K562 (cell line): Measurements from ENCODE around the gene GPR39. TPM values are rescaled to one million over a fixed set of nuclear protein-coding genes. Genes with fewer than 3 reads are reported as not detected.
A peak's percentile ranks its signal among the peaks of the same experiment; 100 is the strongest.

Experiments used
- ARID1B ChIP-seq: fragments of 450-650 bp; IDR thresholded peaks from 2 replicates; pipeline ENCODE4 v1.6.1; 2016; ENCODE audit warnings: antibody characterized with exemption, mild to moderate bottlenecking, inconsistent platforms
- ARID4B ChIP-seq: sonication (generic); formaldehyde crosslinking; IDR thresholded peaks from 2 replicates; pipeline ENCODE4 v1.8.0; 2022; ENCODE audit warnings: mild to moderate bottlenecking, missing genetic modification reagents
- ATF7 ChIP-seq: fragments of 450-650 bp; IDR thresholded peaks from 2 replicates; pipeline ENCODE4 v1.7.1; 2014; ENCODE audit warnings: mild to moderate bottlenecking, moderate library complexity
- CBFA2T3 ChIP-seq: fragments of 450-650 bp; IDR thresholded peaks from 2 replicates; pipeline ENCODE4 v1.6.1; 2017
- CBX2 ChIP-seq: fragments of 200-600 bp; sonication (generic); IDR thresholded peaks from one replicate; pipeline ENCODE4 v1.6.1; 2012; ENCODE audit warnings: mild to moderate bottlenecking, low read length, inconsistent platforms; ENCODE audit not compliant: insufficient read depth, poor library complexity, severe bottlenecking
- CTCF ChIP-seq, 3 experiments: IDR thresholded peaks in 2 of 3; conservative IDR thresholded peaks in 1 of 3; 2 replicates each; pipeline ENCODE4 v1.5.1; 2011 to 2012; ENCODE audit warnings: low read length in 3 of 3, mild to moderate bottlenecking in 3 of 3, control low read depth in 2 of 3, improper control_type of control experiment in 1 of 3, inconsistent platforms in 1 of 3, low read depth in 1 of 3, mixed read lengths in 1 of 3, moderate library complexity in 1 of 3; ENCODE audit not compliant: insufficient read depth in 2 of 3
- ELF1 ChIP-seq: fragments of 200-800 bp; sonication (Bioruptor generic); IDR thresholded peaks from 2 replicates; pipeline ENCODE4 v1.6.1; 2016; ENCODE audit warnings: missing genetic modification characterization, missing compliant biosample characterization
- KHSRP ChIP-seq: fragments of 450-650 bp; IDR thresholded peaks from 2 replicates; pipeline ENCODE4 v1.6.1; 2017
- NFE2 ChIP-seq: IDR thresholded peaks from 2 replicates; pipeline ENCODE4 v1.6.1; 2014; ENCODE audit warnings: antibody characterized with exemption, low read depth
- PATZ1 ChIP-seq: fragments of 250-450 bp; sonication (Bioruptor Pico); IDR thresholded peaks from 2 replicates; pipeline ENCODE4 v1.5.0; 2020; ENCODE audit warnings: mild to moderate bottlenecking, borderline replicate concordance
- PHF21A ChIP-seq: fragments of 450-650 bp; IDR thresholded peaks from 2 replicates; pipeline ENCODE4 v1.6.1; 2017; ENCODE audit warnings: low read depth, borderline replicate concordance
- TAL1 ChIP-seq: fragments of 450-650 bp; IDR thresholded peaks from 2 replicates; pipeline ENCODE4 v1.6.1; 2016; ENCODE audit warnings: mild to moderate bottlenecking
- TEAD4 ChIP-seq, 2 experiments: sonication (generic) in 1 of 2; formaldehyde crosslinking in 1 of 2; IDR thresholded peaks; 2 replicates each; pipeline versions ENCODE4 v1.6.1 to v1.8.0; 2012 to 2022; ENCODE audit warnings: borderline replicate concordance in 1 of 2, inconsistent platforms in 1 of 2, low read length in 1 of 2, mild to moderate bottlenecking in 1 of 2, missing genetic modification reagents in 1 of 2
- ZC3H11A ChIP-seq: IDR thresholded peaks from 2 replicates; pipeline ENCODE4 v1.6.1; 2012; ENCODE audit warnings: low read depth, low read length, improper control_type of control experiment
- ZFP1 ChIP-seq: fragments of 450-650 bp; formaldehyde crosslinking; IDR thresholded peaks from 2 replicates; pipeline ENCODE4 v1.4.0; 2020; ENCODE audit warnings: mild to moderate bottlenecking, mixed read lengths
- ZNF644 ChIP-seq: fragments of 200-800 bp; sonication (Bioruptor generic); IDR thresholded peaks from 2 replicates; pipeline ENCODE4 v1.6.1; 2016; ENCODE audit warnings: low read depth, missing genetic modification characterization, missing compliant biosample characterization
- polyA plus RNA-seq, 8 experiments: library from polyadenylated mRNA; depleted of rRNA in 4 of 8; stranded (reverse) in 5 of 8; unstranded in 3 of 8; fragments of >200 nt; fragmentation: Nextera tagmentation in 2 of 8; fragmentation: Illumina TruSeq in 1 of 8; extraction: Ambion mirVana in 2 of 8; extraction: Trizol in 1 of 8; gene quantifications; 2 replicates each; pipeline versions ENCODE4 v1.2.1 to v1.2.3, GENCODE V29; 2011 to 2014; ENCODE audit warnings: inconsistent platforms in 1 of 8, missing spikeins in 1 of 8
- total RNA-seq, 7 experiments: library from RNA; depleted of rRNA in 6 of 7; stranded (reverse); fragments of >200 nt in 6 of 7; fragmentation: Illumina TruSeq in 2 of 7; extraction: Trizol in 2 of 7; gene quantifications; 2 replicates each; pipeline versions ENCODE4 v1.2.1 to v1.2.3, GENCODE V29; 2011 to 2021; ENCODE audit warnings: low replicate concordance in 1 of 7
- TF ChIP-seq, protein P1 (sequence below): fragments of 250-450 bp; sonication (Bioruptor Pico); IDR thresholded peaks from 2 replicates; pipeline ENCODE4 v1.4.0; 2020; ENCODE audit warnings: mild to moderate bottlenecking, moderate library complexity, borderline replicate concordance

The GPR39 gene
- total and polyA plus RNA-seq, 9 of the 15 experiments (the other 6 are each of a cell fraction or from before 2014, with no cell fraction given), result 0.04 TPM; not detected in 8

DNA sequence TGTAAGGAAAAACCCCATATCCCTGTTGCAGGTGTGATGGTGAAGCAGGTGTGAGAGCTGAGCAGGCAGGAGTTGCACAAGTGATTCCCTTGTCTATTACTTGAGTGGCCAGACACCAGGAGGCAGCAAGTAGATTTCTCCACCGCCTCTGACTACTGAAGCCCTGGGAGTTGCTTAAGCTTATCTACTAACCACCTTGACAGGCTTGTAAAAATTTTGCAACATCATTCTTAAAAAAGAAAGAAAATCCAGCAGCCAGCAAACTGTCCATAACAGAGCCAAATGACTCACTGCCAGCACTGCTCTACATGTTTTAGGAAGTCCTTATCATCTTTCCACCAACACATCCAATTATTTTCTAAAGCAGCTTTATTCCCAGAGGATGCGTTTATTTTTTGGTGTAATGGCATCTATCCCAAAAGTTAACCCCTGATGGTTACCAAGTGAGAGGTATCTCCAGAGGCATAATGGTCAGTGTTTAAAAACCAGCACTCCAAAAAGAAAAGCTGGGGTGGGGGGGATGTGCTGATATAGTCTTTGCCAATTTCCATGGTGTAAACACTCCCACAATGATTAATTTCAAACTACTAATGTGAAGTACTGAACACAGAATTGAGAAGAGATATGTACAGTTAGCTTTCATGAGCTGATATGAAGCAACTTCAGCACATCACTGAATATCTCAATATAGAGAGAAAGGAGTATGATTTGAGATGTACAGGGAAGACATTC lies 16.3 kb upstream of the GPR39 start (continued):
- peak in 1 of 3 experiments; percentile 33; a peak in 2 of 6 replicates for TF ChIP-seq CTCF (IDR thresholded peaks at IDR 0.05 in 2 of 3, conservative IDR thresholded peaks at IDR 0.05 in 1 of 3; ENCODE audit: insufficient read depth in 2 of 3, low read depth in 1 of 3, low read length in 3 of 3)
- no peak for TF ChIP-seq ELF1 (tag)
- peak; percentile 77 for TF ChIP-seq CBFA2T3
- TF ChIP-seq TEAD4 (IDR thresholded peaks at IDR 0.05; ENCODE audit: low read length), result peak; percentile 78
- no peak for TF ChIP-seq TEAD4 (CRISPR knock-in tag; IDR thresholded peaks at IDR 0.05; ENCODE audit: borderline replicate concordance)
- TF ChIP-seq ZNF644 (tag), result no peak
- TF ChIP-seq ZFP1 (CRISPR knock-in tag), result no peak
- no peak for TF ChIP-seq KHSRP
- TF ChIP-seq ARID4B (CRISPR knock-in tag), result no peak
- no peak for TF ChIP-seq CBX2
- no peak for TF ChIP-seq PATZ1 (CRISPR knock-in tag)
- TF ChIP-seq, protein P1, sequence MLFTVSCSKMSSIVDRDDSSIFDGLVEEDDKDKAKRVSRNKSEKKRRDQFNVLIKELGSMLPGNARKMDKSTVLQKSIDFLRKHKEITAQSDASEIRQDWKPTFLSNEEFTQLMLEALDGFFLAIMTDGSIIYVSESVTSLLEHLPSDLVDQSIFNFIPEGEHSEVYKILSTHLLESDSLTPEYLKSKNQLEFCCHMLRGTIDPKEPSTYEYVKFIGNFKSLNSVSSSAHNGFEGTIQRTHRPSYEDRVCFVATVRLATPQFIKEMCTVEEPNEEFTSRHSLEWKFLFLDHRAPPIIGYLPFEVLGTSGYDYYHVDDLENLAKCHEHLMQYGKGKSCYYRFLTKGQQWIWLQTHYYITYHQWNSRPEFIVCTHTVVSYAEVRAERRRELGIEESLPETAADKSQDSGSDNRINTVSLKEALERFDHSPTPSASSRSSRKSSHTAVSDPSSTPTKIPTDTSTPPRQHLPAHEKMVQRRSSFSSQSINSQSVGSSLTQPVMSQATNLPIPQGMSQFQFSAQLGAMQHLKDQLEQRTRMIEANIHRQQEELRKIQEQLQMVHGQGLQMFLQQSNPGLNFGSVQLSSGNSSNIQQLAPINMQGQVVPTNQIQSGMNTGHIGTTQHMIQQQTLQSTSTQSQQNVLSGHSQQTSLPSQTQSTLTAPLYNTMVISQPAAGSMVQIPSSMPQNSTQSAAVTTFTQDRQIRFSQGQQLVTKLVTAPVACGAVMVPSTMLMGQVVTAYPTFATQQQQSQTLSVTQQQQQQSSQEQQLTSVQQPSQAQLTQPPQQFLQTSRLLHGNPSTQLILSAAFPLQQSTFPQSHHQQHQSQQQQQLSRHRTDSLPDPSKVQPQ (CRISPR knock-in tag), result no peak
- peak; percentile 66 for TF ChIP-seq NFE2
- no peak for TF ChIP-seq ZC3H11A
- no peak for TF ChIP-seq PHF21A
- no peak for TF ChIP-seq ATF7
- TF ChIP-seq TAL1, result peak; percentile 49; the same call in 1 of the 2 replicates
- TF ChIP-seq ARID1B, result peak; percentile 72
